Fibroblast of pulmonary artery (primary cell): ENCODE measurements around the gene CNIH2.

Experiments used
- DNase-seq: peaks from one replicate; pipeline ENCODE4 v3.0.0-alpha.2; 2010; ENCODE audit warnings: low read depth
- H3K4me3 ChIP-seq: replicated peaks from 2 replicates; pipeline ENCODE4 v1.5.1; 2011; ENCODE audit warnings: low read depth, mild to moderate bottlenecking, control low read depth, low read length, moderate library complexity
- TF ChIP-seq, protein P1 (sequence below): IDR thresholded peaks from 2 replicates; pipeline ENCODE4 v1.5.1; 2011; ENCODE audit warnings: mild to moderate bottlenecking, control low read depth, low read length, inconsistent platforms; ENCODE audit errors: missing control alignments

CNIH2 gene

DNA sequence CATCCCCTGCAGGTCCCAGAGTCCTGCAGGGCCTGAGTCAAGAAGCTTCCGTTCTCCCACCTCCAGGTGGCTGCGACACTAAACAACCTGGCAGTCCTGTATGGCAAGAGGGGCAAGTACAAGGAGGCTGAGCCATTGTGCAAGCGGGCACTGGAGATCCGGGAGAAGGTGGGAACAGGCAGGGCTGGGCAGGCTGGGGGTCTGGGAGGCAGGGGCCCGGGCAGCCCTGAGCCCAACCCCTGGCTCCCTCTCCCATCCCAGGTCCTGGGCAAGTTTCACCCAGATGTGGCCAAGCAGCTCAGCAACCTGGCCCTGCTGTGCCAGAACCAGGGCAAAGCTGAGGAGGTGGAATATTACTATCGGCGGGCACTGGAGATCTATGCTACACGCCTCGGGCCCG lies 14.2 kb upstream of the CNIH2 start:
- TF ChIP-seq, protein P1, sequence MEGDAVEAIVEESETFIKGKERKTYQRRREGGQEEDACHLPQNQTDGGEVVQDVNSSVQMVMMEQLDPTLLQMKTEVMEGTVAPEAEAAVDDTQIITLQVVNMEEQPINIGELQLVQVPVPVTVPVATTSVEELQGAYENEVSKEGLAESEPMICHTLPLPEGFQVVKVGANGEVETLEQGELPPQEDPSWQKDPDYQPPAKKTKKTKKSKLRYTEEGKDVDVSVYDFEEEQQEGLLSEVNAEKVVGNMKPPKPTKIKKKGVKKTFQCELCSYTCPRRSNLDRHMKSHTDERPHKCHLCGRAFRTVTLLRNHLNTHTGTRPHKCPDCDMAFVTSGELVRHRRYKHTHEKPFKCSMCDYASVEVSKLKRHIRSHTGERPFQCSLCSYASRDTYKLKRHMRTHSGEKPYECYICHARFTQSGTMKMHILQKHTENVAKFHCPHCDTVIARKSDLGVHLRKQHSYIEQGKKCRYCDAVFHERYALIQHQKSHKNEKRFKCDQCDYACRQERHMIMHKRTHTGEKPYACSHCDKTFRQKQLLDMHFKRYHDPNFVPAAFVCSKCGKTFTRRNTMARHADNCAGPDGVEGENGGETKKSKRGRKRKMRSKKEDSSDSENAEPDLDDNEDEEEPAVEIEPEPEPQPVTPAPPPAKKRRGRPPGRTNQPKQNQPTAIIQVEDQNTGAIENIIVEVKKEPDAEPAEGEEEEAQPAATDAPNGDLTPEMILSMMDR: no peak
- no peak overlapping the region for H3K4me3 ChIP-seq
- no peak for DNase-seq

DNA sequence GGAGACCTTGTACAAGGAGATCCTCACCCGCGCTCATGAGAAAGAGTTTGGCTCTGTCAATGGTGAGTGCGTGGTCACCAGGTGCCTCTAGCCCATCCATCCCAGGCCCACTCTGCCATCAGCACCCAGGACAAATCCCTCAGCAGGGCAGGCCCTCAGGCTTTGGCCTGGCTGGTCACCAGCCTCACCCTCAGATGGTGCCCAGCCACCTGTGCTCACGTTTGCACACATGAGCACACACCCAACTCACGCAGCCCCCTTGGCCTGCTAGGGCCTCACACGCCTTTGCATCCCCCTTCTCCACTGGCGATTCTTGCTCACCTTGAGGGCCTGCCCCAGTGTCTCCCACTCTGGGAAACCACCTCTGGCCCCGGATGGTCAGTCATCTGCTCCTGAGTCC lies 13.6 kb upstream of the CNIH2 start:
- no peak for DNase-seq
- H3K4me3 ChIP-seq: no peak overlapping the region
- TF ChIP-seq, protein P1: no peak

DNA sequence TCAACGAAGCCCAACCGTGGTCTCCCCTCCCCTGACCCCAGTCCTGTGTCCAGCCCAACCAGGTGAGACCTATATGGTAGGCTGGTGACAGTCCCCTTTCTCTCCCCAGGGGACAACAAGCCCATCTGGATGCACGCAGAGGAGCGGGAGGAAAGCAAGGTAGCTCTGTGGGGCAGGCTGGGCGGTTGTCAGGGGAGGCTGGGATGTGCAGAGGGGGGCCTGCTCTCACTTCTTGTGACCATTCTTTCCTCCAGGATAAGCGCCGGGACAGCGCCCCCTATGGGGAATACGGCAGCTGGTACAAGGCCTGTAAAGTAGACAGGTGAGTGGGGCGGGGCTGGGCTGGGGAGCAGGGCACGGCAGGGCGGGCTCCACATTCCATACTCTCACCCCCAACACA lies 13.1 kb upstream of the CNIH2 start:
- no peak for DNase-seq
- TF ChIP-seq, protein P1: peak; percentile 26
- no peak overlapping the region for H3K4me3 ChIP-seq

DNA sequence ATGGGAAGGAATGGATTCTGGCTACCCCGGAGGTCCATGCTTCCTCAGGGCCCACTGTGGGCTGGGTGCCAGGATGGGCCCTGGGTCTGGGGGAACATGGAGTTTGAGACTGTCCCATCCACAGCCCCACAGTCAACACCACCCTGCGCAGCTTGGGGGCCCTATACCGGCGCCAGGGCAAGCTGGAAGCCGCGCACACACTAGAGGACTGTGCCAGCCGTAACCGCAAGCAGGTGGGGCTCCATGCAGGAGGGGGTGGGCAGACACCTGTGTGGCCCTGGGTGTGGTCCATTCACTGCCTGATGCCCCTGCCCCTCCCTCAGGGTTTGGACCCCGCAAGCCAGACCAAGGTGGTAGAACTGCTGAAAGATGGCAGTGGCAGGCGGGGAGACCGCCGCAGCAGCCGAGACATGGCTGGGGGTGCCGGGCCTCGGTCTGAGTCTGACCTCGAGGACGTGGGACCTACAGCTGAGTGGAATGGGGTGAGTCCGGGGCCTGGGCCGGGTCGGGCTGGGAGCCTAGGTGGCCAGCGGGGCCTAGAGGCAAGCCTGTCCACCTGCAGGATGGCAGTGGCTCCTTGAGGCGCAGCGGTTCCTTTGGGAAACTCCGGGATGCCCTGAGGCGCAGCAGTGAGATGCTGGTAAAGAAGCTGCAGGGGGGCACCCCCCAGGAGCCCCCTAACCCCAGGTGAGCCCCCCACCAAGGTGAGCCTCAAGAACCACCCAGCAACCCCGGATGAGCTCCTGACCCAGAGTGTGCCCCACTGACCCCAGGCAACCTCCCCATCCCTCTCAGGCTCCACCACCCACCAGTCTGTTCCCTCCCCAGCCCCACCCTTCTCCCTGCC lies 12.2 kb upstream of the CNIH2 start:
- DNase-seq: no peak
- TF ChIP-seq, protein P1: no peak
- H3K4me3 ChIP-seq: no peak overlapping the region

DNA sequence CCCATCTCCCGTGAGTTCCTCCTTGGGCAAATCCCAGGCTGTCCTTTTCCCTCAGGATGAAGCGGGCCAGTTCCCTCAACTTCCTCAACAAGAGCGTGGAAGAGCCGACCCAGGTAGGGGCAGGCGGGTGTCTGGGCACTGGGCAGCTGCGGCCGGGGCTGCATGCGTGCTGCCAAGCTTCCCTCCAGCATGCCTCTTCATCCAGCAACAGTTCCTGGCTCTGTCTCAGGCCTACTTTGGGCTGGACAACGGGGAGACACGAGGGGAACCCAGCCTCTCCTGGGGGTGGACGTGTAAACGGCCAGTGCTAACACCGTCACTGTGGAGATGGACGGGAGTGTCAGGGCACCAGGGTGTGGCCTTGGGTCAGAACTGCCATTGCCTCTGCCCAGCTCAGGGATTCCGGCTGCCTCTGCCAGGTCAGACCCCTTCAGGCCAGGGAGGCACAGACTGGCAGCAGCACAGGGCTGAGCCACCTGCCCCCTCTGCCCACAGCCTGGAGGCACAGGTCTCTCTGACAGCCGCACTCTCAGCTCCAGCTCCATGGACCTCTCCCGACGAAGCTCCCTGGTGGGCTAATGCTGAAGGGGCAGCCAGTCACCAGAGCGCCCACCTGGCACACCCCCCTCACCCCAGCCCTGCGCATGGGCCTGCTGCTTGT lies 11.5 kb upstream of the CNIH2 start:
- TF ChIP-seq, protein P1: no peak
- no peak for DNase-seq
- H3K4me3 ChIP-seq: peak overlapping the region; percentile 99

DNA sequence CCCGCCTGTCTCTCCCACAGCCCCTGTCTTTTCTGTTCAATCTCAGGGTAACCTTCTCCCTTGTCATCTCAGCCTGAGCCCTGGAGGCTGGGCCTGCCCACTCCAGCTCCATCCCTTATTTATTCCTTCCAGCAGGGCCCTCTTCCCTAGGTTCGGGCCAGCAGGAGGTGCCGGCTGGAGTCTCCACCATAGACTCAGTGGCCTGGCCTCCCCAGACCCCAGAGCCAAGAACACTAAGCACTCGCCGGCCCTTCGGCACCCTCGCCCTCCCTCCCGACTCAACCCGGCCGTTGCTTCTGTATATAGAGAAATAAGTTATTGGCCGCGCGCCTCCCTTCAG lies 11.0 kb upstream of the CNIH2 start:
- no peak for DNase-seq
- peak overlapping the region; percentile 99 for H3K4me3 ChIP-seq
- TF ChIP-seq, protein P1: no peak
